SK-N-SH treated with all-trans-retinoic acid at 6 μM for 48 hours (cell line): ENCODE results near the gene ALDH16A1.

Source experiments
- ATAC-seq: fragments of 200-7000 bp; cut with Tn5 transposase; 3 replicates; pipeline ENCODE4 v1.9.1; 2020; ENCODE audit warnings: mild to moderate bottlenecking, moderate library complexity
- ARNTL ChIP-seq: fragments of 450-650 bp; formaldehyde crosslinking; IDR thresholded peaks from 2 replicates; pipeline ENCODE4 v1.5.0; 2020; ENCODE audit warnings: low read depth, mild to moderate bottlenecking, moderate library complexity, borderline replicate concordance
- BACH2 ChIP-seq: fragments of 250-450 bp; sonication (Bioruptor Pico); IDR thresholded peaks from 2 replicates; pipeline ENCODE4 v1.9.0; 2021; ENCODE audit warnings: mild to moderate bottlenecking, borderline replicate concordance
- CREB5 ChIP-seq: fragments of 250-450 bp; sonication (Bioruptor Pico); IDR thresholded peaks from 2 replicates; pipeline ENCODE4 v1.5.1; 2020; ENCODE audit warnings: low read depth, mild to moderate bottlenecking, moderate library complexity
- CSDC2 ChIP-seq: fragments of 250-450 bp; sonication (Bioruptor Pico); IDR thresholded peaks from 2 replicates; pipeline ENCODE4 v1.5.0; 2020; ENCODE audit warnings: mild to moderate bottlenecking, moderate library complexity
- ESRRG ChIP-seq: fragments of 250-450 bp; sonication (Bioruptor Pico); IDR thresholded peaks from 2 replicates; pipeline ENCODE4 v1.6.1; 2021; ENCODE audit warnings: mild to moderate bottlenecking
- GLIS3 ChIP-seq: fragments of 250-450 bp; sonication (Bioruptor Pico); IDR thresholded peaks from 2 replicates; pipeline ENCODE4 v1.5.0; 2020; ENCODE audit warnings: mild to moderate bottlenecking, moderate library complexity
- ISL1 ChIP-seq: fragments of 250-450 bp; sonication (Bioruptor Pico); IDR thresholded peaks from 2 replicates; pipeline ENCODE4 v2.1.2; 2022; ENCODE audit warnings: mild to moderate bottlenecking, moderate library complexity
- OSR1 ChIP-seq: fragments of 250-450 bp; sonication (Bioruptor Pico); IDR thresholded peaks from 2 replicates; pipeline ENCODE4 v1.8.0; 2022; ENCODE audit warnings: moderate library complexity, mild to moderate bottlenecking, inconsistent platforms
- PATZ1 ChIP-seq: fragments of 250-450 bp; sonication (Bioruptor Pico); IDR thresholded peaks from 2 replicates; pipeline ENCODE4 v1.8.0; 2020; ENCODE audit warnings: mild to moderate bottlenecking, moderate library complexity, borderline replicate concordance
- POU6F1 ChIP-seq: fragments of 250-450 bp; sonication (Bioruptor Pico); IDR thresholded peaks from 2 replicates; pipeline ENCODE4 v1.8.0; 2021; ENCODE audit warnings: low read depth, mild to moderate bottlenecking, moderate library complexity, borderline replicate concordance
- PPARA ChIP-seq: fragments of 250-450 bp; sonication (Bioruptor Pico); IDR thresholded peaks from 2 replicates; pipeline ENCODE4 v1.5.0; 2020; ENCODE audit warnings: mild to moderate bottlenecking, borderline replicate concordance
- RARB ChIP-seq: fragments of 250-450 bp; sonication (Bioruptor Pico); IDR thresholded peaks from 2 replicates; pipeline ENCODE4 v1.8.0; 2021; ENCODE audit warnings: mild to moderate bottlenecking, moderate library complexity
- SNAI2 ChIP-seq: fragments of 250-450 bp; sonication (Bioruptor Pico); IDR thresholded peaks from 2 replicates; pipeline ENCODE4 v1.5.0; 2020; ENCODE audit warnings: mild to moderate bottlenecking, moderate library complexity
- TCF4 ChIP-seq: fragments of 250-450 bp; sonication (Bioruptor Pico); IDR thresholded peaks from 2 replicates; pipeline ENCODE4 v1.8.0; 2021; ENCODE audit warnings: mild to moderate bottlenecking, moderate library complexity, borderline replicate concordance
- TOX ChIP-seq: fragments of 250-450 bp; sonication (Bioruptor Pico); IDR thresholded peaks from 2 replicates; pipeline ENCODE4 v1.8.0; 2021; ENCODE audit warnings: mild to moderate bottlenecking, moderate library complexity, borderline replicate concordance
- TSHZ2 ChIP-seq: fragments of 250-450 bp; sonication (Bioruptor Pico); IDR thresholded peaks from 2 replicates; pipeline ENCODE4 v1.5.0; 2020; ENCODE audit warnings: mild to moderate bottlenecking, moderate library complexity
- ZC3H10 ChIP-seq: fragments of 250-450 bp; sonication (Bioruptor Pico); IDR thresholded peaks from 2 replicates; pipeline ENCODE4 v1.5.1; 2021; ENCODE audit warnings: mild to moderate bottlenecking, moderate library complexity
- ZFP3 ChIP-seq: fragments of 250-450 bp; sonication (Bioruptor Pico); IDR thresholded peaks from 2 replicates; pipeline ENCODE4 v1.5.0; 2020; ENCODE audit warnings: mild to moderate bottlenecking, moderate library complexity
- ZFP30 ChIP-seq: fragments of 450-650 bp; formaldehyde crosslinking; IDR thresholded peaks from 2 replicates; pipeline ENCODE4 v1.5.0; 2022; ENCODE audit warnings: mild to moderate bottlenecking, moderate library complexity
- ZNF565 ChIP-seq: fragments of 450-650 bp; formaldehyde crosslinking; conservative IDR thresholded peaks from 2 replicates; pipeline ENCODE4 v1.5.0; 2020; ENCODE audit warnings: low read depth, mild to moderate bottlenecking, moderate library complexity
- ZNF70 ChIP-seq: fragments of 450-650 bp; formaldehyde crosslinking; IDR thresholded peaks from 2 replicates; pipeline ENCODE4 v1.5.0; 2020; ENCODE audit warnings: mild to moderate bottlenecking, moderate library complexity
- TF ChIP-seq, protein P1 (sequence below): fragments of 250-450 bp; sonication (Bioruptor Pico); IDR thresholded peaks from 2 replicates; pipeline ENCODE4 v1.5.1; 2021; ENCODE audit warnings: mild to moderate bottlenecking, moderate library complexity

Gene ALDH16A1

DNA sequence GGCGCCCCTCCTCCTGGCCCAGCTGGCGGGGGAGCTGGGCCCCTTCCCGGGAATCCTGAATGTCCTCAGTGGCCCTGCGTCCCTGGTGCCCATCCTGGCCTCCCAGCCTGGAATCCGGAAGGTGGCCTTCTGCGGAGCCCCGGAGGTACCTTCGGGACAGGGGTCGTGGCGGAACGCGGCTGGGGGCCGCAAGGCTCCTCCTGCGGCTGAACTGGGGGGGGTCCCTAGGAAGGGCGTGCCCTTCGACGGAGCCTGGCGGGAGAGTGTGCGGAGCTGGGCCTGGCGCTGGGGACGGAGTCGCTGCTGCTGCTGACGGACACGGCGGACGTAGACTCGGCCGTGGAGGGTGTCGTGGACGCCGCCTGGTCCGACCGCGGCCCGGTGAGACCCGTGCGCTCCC lies 8.6 kb downstream of the ALDH16A1 start:
- no peak for ATAC-seq
- TF ChIP-seq ZNF565 (CRISPR knock-in tag) (no peak), TOX (CRISPR knock-in tag) (no peak), ISL1 (CRISPR knock-in tag) (no peak), ZNF70 (CRISPR knock-in tag) (no peak), OSR1 (CRISPR knock-in tag) (no peak), ZC3H10 (CRISPR knock-in tag) (no peak), BACH2 (CRISPR knock-in tag) (no peak), SNAI2 (CRISPR knock-in tag) (no peak), PATZ1 (CRISPR knock-in tag) (no peak), RARB (no peak), GLIS3 (CRISPR knock-in tag) (no peak), ZFP30 (CRISPR knock-in tag) (no peak), TCF4 (no peak), CSDC2 (CRISPR knock-in tag) (no peak), PPARA (CRISPR knock-in tag) (no peak)
- TF ChIP-seq, protein P1, sequence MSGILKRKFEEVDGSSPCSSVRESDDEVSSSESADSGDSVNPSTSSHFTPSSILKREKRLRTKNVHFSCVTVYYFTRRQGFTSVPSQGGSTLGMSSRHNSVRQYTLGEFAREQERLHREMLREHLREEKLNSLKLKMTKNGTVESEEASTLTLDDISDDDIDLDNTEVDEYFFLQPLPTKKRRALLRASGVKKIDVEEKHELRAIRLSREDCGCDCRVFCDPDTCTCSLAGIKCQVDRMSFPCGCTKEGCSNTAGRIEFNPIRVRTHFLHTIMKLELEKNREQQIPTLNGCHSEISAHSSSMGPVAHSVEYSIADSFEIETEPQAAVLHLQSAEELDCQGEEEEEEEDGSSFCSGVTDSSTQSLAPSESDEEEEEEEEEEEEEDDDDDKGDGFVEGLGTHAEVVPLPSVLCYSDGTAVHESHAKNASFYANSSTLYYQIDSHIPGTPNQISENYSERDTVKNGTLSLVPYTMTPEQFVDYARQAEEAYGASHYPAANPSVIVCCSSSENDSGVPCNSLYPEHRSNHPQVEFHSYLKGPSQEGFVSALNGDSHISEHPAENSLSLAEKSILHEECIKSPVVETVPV = no peak

GRCh38 chr19:49462492-49462891 lies 9.5 kb downstream of the ALDH16A1 start:
- ATAC-seq = no peak
- TF ChIP-seq TSHZ2 (CRISPR knock-in tag) (no peak), ZFP30 (CRISPR knock-in tag) (no peak), OSR1 (CRISPR knock-in tag) (no peak), CREB5 (no peak), ZC3H10 (CRISPR knock-in tag) (no peak), ZFP3 (CRISPR knock-in tag) (no peak), TCF4 (no peak), SNAI2 (CRISPR knock-in tag) (no peak), ESRRG (CRISPR knock-in tag) (no peak), ARNTL (CRISPR knock-in tag) (no peak), PPARA (CRISPR knock-in tag) (no peak), TOX (CRISPR knock-in tag) (no peak)

GRCh38 chr19:49463960-49464740 lies 11.1 kb downstream of the ALDH16A1 start:
- no peak for ATAC-seq
- TF ChIP-seq GLIS3 (CRISPR knock-in tag) = no peak
- TF ChIP-seq POU6F1 (CRISPR knock-in tag) = no peak
- no peak for TF ChIP-seq ZC3H10 (CRISPR knock-in tag)
- no peak for TF ChIP-seq TOX (CRISPR knock-in tag)
- no peak for TF ChIP-seq ZFP3 (CRISPR knock-in tag)
- TF ChIP-seq ARNTL (CRISPR knock-in tag) = no peak
- no peak for TF ChIP-seq ISL1 (CRISPR knock-in tag)
- TF ChIP-seq BACH2 (CRISPR knock-in tag) = no peak
- TF ChIP-seq ESRRG (CRISPR knock-in tag) = no peak
